ENCODE measurements around the gene RNF145.
"Not testable (repeated sequence)": the region's sequence is repeated elsewhere in the genome, so short reads cannot be mapped to it uniquely, and the experiment has no call there.

RNF145 gene

DNA sequence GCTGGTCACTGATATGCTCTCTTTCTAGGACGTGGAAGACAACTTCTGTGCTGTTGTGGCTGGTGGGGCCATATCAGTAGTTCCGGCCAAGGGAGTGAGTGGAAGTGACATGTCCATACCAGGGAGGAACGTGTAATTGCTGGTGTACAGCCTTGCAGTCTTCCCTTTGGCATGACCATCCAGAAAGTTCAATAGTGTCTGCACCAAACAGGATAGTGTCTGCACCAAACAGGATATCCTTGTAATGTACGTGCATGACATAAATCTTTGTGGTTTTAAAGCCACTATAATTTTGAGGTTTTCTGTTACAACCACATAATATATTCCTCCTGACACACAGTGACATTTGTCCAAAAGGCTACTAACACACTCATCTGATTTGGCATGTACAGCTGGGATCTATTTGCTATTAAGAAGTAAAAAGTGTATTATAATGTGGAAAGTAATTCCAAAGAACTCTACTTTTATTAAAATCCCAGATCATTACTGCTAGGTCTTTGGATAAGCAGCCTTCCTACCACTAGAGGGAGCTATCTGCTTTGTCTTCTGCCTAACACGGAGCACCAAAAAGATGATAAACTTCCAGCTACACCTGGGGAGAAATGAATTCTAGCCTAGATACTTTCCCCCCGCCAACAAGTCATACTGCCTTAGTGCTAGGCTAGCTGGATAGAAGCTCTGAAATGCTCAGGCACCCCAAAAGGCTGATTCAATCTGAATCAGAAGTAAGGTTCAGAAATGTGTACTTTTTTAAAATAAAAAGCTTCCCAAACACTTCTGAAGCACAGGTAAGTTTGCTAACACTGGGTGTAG lies 52.7 kb downstream of the RNF145 start:
- DNase-seq (ENCODE audit: low spot score) = peak; percentile 81

DNA sequence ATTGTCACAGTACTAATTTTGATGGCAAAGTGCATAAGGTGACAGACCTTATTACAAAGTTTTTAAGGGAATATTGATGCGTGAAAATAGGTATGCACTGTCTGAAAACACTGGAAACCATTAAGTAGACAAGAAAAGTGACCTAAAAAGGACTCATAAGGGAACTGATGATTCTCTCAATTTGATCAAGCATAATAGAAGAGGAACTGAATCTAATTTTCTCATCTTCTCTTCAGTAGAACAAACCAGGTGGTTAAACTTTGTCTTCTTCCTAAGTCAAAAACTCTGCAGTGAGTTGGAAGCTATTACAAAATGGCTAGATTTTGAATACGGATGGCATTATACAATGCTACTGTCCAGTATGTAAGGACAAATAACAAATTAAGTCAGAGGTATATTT lies 53.4 kb downstream of the RNF145 start:
- DNase-seq (ENCODE audit: low spot score) = no peak

DNA sequence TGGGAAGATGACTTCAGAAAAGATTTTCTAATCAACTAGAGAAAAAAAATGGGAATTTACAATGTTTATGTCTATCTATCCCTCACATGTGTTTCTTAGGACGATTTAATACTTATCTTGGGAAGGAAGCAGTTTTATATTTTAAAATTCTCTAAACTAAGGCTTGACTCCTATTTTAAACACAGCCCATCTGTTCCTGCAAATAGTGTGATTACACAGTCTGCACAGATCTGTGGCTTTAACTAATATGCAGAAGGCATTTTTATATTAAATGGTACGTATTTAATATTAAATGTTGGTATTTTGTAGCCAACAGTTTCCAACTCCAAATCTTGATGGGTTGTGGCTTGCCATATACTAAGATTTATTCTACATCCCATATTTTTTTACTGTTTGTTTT lies 56.5 kb downstream of the RNF145 start:
- no peak for DNase-seq (ENCODE audit: low spot score)

DNA sequence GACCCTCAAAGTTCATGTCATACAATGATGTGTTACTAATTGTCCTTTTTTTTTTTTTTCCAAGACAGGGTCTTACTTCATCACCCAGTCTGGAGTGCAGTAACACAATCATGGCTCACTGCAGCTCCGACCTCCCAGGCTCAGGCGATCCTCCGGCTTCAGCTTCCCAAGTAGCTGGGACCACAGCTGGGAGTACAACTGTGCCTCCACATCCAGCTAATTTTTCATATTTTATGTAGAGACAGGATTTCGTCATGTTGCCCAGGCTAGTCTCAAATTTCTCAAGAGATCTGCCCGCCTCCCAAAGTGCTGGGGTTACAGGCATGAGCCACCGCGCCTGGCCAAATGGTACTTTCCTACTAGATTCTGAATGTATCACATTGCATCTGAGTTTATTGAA lies 60.3 kb downstream of the RNF145 start:
- DNase-seq (ENCODE audit: low spot score) = no peak

DNA sequence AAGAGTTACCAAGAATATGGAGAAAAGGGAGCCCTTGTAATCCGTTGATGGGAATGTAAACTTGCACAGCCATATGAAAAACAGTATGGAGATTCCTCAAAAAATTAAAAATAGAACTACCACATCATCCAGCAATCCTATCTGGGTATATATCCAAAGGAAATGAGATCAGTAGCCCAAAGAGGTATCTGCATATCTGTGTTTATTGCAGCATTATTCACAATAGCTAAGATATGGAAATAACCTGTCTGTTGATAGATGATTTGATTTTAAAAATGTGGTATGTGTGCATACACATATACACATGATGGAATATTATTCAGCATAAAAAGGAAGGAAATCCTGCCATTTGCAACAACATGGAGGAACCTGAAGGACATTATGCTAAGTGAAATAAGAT lies 61.4 kb downstream of the RNF145 start:
- DNase-seq (ENCODE audit: low spot score) = no peak

DNA sequence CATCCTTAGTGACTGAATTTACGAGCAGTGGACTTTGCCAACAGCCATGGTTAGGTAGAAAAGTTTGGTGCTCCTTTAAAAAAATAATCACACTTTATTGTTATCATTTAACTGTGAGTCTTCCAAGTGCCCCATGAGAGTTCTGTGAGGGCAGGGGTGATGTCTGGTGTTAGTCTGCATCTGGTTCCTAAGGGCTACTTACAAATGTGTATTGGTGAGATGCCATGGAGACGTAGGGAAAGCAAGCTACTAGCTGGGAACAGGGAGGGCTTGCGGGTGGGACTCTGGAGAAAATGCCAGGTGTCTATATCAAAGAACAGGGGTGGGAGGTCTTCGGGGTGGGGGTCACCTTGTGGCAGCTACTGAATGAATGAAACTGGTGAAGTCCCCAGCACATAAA lies 62.5 kb downstream of the RNF145 start:
- DNase-seq (ENCODE audit: low spot score) = no peak

DNA sequence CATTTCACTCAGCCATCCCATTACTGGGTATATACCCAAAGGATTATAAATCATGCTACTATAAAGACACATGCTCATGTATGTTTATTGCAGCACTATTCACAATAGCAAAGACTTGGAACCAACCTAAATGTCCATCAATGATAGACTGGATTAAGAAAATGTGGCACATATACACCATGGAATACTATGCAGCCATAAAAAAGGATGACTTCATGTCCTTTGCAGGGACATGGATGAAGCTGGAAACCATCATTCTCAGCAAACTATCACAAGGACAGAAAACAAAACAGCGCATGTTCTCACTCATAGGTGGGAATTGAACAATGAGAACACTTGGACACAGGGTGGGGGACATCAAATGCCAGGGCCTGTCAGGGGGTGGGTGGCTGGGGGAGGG lies 64.2 kb downstream of the RNF145 start:
- DNase-seq (ENCODE audit: low spot score) = not testable (repeated sequence)

DNA sequence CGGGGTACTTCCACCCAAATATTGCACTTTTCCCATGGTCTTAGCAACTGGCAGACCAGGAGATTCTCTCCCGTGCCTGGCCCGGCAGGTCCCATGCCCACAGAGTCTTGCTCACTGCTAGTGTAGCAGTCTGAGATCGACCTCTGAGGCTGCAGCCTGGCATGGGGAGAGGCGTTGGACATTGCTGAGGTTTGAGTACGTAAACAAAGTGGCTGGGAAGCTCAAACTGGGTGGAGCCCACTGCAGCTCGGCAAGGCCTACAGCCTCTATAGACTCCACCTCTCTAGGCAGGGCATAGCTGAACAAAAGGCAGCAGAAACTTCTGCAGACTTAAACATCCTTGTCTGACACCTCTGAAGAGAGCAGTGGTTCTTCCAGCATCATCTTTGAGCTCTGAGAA lies 69.6 kb downstream of the RNF145 start:
- DNase-seq (ENCODE audit: low spot score) = no peak

DNA sequence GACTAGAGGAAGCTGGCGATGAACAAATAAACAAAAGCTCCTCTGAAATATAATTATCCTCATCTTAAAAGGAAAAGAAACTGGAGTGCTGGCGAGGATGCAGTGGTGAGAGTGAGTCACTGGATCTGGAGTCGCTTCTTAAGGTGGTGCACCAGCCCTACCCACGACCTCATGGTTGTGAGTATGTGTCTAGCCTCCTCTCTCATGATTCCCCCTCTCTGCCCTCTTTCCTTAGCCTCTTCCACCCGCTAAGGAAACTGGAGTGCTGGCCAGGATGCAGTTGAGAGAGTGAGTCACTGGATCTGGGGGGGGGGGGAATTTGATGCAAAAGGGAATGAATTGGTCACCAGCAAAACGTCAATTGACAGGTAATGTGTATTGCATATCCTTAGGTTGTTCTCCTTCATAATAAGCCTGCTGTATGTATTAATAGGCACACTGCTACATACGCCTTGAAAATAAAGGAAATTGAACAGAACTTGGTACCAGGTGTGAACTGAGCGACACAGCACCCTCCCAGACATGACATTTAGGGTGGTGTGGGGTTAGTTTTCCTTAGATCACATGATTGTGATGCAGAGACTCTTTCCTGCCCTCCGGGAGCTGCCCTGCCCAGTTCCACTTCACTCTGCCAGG lies 73.3 kb downstream of the RNF145 start:
- peak; percentile 47 for DNase-seq (ENCODE audit: low spot score)

DNA sequence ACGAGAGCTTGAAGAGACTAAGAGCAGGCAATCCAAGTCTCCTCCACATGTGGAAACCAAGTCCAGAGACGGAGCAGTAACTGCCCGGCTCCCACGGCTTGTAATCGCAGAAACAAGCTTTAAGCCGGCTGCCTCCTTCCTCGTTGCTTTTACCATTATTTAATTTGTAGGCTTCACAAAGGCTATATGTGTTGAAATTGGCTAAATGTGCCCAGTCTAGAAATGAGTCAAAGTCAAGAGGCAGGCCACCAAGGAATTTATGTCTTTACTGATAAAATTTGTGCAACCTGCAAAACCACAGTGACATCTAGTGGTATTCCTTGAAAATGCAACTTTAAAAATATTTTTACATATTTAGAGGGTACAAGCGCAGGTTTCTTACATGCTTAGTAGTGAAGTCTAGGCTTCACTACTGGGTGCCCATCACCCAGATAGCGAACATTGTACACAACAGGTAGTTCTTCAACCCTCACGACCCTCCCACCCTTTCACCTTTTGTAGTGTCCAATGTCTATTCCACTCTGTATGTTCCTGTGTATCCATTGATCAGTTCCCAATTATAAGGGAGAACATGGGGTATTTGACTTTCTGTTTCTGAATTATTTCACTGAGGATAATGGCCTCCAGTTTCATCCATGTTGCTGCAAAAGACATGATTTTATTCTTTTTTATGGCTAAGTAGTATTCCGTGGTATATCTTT lies 76.2 kb downstream of the RNF145 start:
- DNase-seq (ENCODE audit: low spot score) = peak; percentile 60

DNA sequence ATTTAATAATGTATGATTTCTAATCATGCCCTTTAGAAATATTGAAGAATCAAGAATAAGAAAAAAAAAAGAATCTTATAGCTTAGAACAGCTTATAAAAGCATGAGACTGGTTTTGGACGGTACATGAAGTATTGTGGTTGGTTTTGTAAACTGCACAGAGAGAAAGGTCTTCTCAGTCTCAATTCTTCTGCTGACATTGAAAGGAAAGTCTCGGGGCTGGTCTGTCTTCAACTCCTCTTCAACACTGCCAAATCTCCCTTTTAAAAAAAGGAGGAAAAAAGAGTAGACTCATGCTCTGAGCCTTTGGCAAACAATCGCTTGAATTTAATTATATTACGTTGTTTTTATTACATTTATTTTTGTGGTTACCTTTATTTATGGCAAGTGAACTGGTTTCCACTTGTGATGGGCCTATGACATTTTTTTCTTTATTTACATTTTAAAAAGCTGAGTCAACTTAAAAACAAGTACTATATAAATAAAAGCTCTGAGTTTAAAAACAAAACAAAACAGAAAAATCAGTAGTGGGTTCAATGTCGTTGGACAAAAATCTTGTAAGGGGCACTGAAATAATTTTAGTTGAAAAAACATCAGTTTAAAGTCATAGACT lies 76.8 kb downstream of the RNF145 start:
- no peak for DNase-seq (ENCODE audit: low spot score)

DNA sequence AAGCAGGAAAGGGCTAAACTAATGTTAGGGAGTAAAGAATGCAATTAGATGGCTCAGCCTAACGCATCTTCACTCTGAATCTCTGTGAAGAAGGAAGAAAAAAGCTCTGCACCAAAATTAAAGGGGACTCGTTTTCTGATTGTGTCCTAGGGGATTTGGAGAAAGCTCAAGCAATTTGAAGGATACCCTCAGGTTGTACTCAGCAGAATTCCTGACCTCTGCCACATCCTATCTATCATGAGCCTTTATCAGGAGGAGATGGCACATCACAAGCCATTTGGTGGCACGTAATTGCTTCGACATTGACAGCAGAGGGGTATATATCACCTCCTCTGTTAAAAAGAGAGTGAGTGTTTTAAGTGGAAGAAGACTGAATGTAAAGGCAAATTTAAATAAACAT lies 77.4 kb downstream of the RNF145 start:
- no peak for DNase-seq (ENCODE audit: low spot score)

DNA sequence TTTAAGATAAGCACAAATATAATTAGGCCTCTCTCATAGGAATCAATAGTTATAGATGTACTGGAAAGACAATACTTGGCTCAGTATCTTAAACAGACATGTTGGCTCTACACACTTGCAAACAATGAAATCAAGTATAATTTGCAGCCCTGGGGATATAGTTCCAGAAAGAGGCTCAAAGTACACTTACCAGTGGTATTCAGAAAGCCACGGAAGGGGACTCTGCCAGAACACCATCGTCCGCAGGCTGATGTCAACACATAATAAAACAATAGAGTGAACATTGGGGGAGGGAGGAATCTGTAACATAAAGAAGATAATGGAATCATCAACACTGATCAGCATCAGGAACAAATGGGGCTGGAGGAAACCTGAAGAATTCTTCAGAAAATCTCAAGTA lies 78.5 kb downstream of the RNF145 start:
- DNase-seq (ENCODE audit: low spot score) = no peak

DNA sequence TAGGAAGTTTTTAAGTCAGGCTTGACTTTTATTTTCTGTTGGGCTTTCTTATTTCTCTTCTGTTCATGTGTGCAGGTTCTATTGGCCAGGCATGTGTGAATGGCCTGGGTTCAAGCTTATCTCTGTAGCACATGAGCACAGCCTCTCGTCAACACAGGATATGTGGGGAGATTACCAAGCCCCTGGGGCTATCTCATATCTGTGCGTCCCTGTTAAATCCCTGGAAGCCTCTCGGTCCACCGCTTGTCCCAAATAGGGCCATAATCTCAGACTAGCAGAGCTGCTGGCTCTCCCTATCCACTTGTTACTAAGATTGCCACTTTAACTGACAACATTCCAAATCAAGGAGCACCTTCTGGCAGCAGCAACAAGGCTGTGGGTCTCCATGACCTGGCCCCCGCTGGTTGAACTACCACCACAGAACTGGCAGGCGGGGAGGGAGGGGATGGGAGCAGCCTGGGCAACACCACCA lies 81.2 kb downstream of the RNF145 start:
- no peak for DNase-seq (ENCODE audit: low spot score)

DNA sequence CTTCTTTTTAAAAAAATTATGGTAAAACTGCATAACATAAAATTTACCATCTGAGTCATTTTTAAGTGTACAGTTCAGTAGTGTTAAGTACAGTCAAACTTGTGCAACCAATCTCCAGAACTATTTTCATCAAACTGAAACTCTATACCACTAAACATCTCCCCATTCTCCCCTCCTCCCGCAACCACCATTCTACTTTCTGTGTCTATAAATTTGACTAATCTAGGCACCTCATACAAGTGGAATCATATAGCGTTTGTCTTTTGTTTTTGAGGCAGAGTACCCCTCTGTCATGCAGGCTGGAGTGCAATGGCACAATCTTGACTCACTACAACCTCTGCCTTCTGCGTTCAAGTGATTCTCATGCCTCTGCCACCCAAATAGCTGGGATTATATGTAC lies 85.7 kb downstream of the RNF145 start:
- DNase-seq (ENCODE audit: low spot score) = no peak

DNA sequence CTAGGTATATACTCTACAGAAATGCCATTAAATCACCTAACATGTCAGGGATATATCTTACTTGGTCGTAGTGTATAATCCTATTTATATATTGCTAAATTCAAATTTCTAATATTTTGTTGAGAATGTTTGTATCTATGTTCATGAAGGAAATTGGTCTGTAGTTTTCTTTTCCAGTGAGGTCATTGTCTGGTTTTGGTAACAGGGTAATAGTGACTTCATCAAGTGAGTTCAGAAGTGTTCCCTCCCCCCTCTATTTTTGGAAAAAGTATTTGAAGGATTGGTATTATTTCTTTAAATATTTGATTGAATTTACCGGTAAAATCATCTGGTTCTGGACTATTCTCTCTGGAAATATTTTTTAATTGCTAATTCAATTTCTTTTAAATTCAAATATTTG lies 86.2 kb downstream of the RNF145 start:
- no peak for DNase-seq (ENCODE audit: low spot score)

DNA sequence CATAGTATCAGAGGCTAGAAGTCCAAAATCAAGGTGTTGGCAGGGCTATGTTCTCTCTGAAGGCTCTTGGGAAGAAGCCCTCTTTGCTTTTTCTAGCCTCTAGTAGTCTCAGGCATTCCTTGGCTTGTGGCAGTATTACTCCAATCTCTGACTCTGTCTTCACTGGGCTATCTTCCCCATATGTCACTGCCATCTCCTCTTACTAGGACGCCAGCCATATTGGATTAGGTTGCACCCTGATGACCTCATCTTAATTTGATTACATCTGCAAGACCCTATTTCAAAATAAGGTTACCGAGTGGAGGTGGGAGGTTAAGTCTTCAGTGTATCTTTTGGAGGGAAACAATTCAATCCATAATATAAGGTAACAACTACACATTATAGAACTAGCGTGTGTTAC lies 88.3 kb downstream of the RNF145 start:
- DNase-seq (ENCODE audit: low spot score) = no peak

DNA sequence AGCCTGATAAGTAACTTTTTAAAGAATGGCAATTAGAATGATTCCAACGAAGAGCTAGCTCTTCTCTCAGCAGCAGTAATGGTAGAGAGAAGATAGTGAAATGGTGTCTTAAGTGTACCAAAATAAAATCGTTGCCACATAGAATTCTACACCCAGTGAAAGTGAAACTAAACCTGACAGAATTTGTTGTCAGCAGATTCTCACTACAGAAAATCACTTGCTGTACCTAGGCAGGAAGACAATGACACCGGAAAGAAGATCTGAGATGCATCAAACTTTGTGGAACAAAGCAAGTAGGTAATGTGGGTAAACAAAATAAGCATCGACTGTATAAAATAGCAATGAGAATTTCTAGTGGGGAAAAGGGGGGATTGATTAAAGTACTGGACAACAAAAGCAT lies 88.9 kb downstream of the RNF145 start:
- no peak for DNase-seq (ENCODE audit: low spot score)

DNA sequence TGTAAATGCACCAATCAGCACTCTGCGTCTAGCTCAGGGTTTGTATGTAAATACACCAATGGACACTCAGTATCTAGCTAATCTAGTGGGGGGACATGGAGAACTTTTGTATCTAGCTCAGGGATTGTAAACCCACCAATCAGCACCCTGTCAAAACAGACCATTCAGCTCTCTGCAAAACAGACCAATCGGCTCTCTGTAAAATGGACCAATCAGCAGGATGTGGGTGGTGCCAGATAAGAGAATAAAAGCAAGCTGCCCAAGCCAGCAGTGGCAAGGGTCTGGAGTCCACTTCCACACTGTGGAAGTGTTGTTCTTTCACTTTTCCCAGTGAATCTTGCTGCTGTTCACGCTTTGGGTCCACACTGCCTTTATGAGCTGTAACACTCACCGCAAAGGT lies 89.5 kb downstream of the RNF145 start:
- not testable (repeated sequence) for DNase-seq (ENCODE audit: low spot score)

DNA sequence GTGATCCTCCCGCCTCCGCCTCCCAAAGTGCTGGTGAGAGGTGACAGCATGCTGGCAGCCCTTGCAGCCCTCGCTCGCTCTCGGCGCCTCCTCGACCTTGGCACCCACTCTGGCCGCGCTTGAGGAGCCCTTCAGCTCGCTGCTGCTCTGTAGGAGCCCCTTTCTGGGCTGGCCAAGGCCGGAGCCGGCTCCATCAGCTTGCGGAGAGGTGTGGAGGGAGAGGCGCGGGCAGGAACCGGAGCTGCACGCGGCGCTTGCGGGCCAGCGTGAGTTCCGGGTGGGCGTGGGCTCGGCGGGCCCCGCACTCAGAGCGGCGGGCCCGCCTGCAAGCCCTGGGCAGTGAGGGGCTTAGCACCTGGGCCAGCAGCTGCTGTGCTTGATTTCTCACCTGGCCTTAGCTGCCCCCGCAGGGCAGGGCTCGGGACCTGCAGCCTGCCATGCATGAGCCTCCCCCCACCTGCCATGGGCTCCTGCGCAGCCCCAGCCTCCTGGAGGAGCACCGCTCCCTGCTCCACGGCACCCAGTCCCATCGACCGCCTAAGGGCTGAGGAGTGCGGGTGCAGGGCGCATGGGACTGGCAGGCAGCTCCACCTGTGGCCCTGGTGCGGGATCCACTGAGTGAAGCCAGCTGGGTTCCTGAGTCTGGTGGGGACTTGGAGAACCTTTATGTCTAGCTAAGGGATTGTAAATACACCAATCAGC lies 90.2 kb downstream of the RNF145 start:
- not testable (repeated sequence) for DNase-seq (ENCODE audit: low spot score)

DNA sequence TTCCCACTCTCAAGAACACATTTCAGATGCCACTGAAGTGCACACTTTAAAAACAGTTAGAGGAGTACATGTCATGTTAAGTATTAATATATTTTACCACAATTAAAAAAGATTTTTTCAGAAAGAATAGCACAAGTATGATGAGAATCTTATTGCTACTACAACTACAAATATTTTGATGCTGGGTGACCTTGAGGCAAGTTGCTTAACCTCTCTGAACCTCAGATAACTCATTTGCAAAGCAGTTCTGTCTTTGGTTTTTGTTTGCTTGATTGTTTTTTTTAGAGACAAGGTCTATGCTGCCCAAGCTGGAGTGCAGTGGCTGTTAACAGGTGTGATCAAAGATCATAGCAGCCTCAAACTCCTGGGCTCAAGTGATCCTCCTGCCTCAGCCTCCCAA lies 95.9 kb downstream of the RNF145 start:
- DNase-seq (ENCODE audit: low spot score) = no peak

DNA sequence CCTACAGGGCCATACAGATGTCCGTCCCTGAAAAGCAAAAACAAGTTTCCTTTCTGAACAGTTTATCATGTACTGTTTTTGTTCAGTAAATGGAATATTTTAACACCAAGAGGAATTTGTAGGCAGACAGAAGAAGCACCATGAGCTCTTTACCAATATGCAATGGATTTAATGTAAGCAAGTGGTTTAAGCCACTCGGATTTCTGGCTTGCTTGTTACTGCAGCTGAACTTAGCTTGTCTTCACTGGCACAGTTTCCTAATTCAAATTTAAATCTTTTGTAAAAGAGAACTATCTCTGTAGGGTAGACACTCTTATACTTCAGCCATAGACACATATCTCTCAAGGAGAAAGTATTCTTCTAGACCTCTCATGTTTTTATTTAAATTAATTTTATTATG lies 96.9 kb downstream of the RNF145 start:
- DNase-seq (ENCODE audit: low spot score) = no peak
